Keratinocyte (primary cell): ENCODE measurements around the gene ITCH. TPM values are rescaled to one million over a fixed set of nuclear protein-coding genes. Genes with fewer than 3 reads are reported as not detected.
A peak's percentile ranks its signal among the peaks of the same experiment; 100 is the strongest.
"Not testable (repeated sequence)": the region's sequence is repeated elsewhere in the genome, so short reads cannot be mapped to it uniquely, and the experiment has no call there.

Experiments used
- DNase-seq: peaks from one replicate; pipeline ENCODE4 v3.0.0-alpha.2; 2011; ENCODE audit warnings: low read depth, missing footprints, low spot score
- FAIRE-seq: peaks from 2 replicates; lab custom pipeline; 2011; peaks lifted over from hg19 to GRCh38; lab: Jason Lieb, UNC
- H2AFZ ChIP-seq: 2 replicates; pipeline ENCODE4 v1.6.0; 2012; ENCODE audit warnings: low read length, control low read depth, inconsistent platforms; ENCODE audit not compliant: control insufficient read depth
- H3K27ac ChIP-seq: 2 replicates; pipeline ENCODE4 v1.5.1; 2011; ENCODE audit warnings: low read length; ENCODE audit not compliant: control insufficient read depth, insufficient read depth
- H3K27me3 ChIP-seq: 3 replicates; pipeline ENCODE4 v1.6.0; 2011; ENCODE audit warnings: low read length; ENCODE audit not compliant: control insufficient read depth, insufficient read depth; ENCODE audit errors: extremely low read depth
- H3K36me3 ChIP-seq, 2 experiments: 2 replicates in 1 of 2; 3 replicates in 1 of 2; pipeline ENCODE4 v1.5.1; 2011; ENCODE audit warnings: low read length in 2 of 2, mild to moderate bottlenecking in 1 of 2; ENCODE audit not compliant: control insufficient read depth in 2 of 2, insufficient read depth in 2 of 2; ENCODE audit errors: extremely low read depth in 1 of 2
- H3K4me1 ChIP-seq: 3 replicates; pipeline ENCODE4 v1.5.1; 2011; ENCODE audit warnings: low read length; ENCODE audit not compliant: control insufficient read depth, insufficient read depth; ENCODE audit errors: extremely low read depth
- H3K4me2 ChIP-seq: 3 replicates; pipeline ENCODE4 v1.6.0; 2011; ENCODE audit warnings: low read depth, low read length; ENCODE audit not compliant: control insufficient read depth, insufficient read depth; ENCODE audit errors: extremely low read depth
- H3K4me3 ChIP-seq, 3 experiments: fragments of 200-600 bp in 1 of 3; sonication (generic) in 1 of 3; 2 replicates in 2 of 3; 3 replicates in 1 of 3; pipeline ENCODE4 v1.5.1; 2011 to 2016; ENCODE audit warnings: low read length in 3 of 3, mild to moderate bottlenecking in 3 of 3, control low read depth in 2 of 3, inconsistent platforms in 1 of 3, low read depth in 1 of 3, mixed read lengths in 1 of 3, mixed run types in 1 of 3, moderate library complexity in 1 of 3; ENCODE audit not compliant: control insufficient read depth in 2 of 3, insufficient read depth in 2 of 3; ENCODE audit errors: extremely low read depth in 1 of 3
- H3K79me2 ChIP-seq: 2 replicates; pipeline ENCODE4 v1.6.0; 2012; ENCODE audit warnings: low read length; ENCODE audit not compliant: control insufficient read depth, insufficient read depth
- H3K9ac ChIP-seq: 3 replicates; pipeline ENCODE4 v1.6.0; 2011; ENCODE audit warnings: low read length; ENCODE audit not compliant: control insufficient read depth, insufficient read depth; ENCODE audit errors: extremely low read depth
- H3K9me1 ChIP-seq: 3 replicates; pipeline ENCODE4 v1.6.0; 2011; ENCODE audit warnings: low read length; ENCODE audit not compliant: control insufficient read depth, insufficient read depth; ENCODE audit errors: extremely low read depth
- H3K9me3 ChIP-seq: 2 replicates; pipeline ENCODE4 v1.5.1; 2012; ENCODE audit warnings: low read depth, low read length; ENCODE audit not compliant: control insufficient read depth
- H4K20me1 ChIP-seq: 3 replicates; pipeline ENCODE4 v1.6.0; 2011; ENCODE audit warnings: low read length; ENCODE audit not compliant: control insufficient read depth, insufficient read depth; ENCODE audit errors: extremely low read depth
- CTCF ChIP-seq, 3 experiments: IDR thresholded peaks in 1 of 3; conservative IDR thresholded peaks in 1 of 3; optimal IDR thresholded peaks in 1 of 3; 2 replicates in 2 of 3; 3 replicates in 1 of 3; pipeline versions ENCODE3 to v1.5.1; 2011; ENCODE audit warnings: low read length in 3 of 3, mild to moderate bottlenecking in 3 of 3, moderate library complexity in 2 of 3, control low read depth in 1 of 3, inconsistent platforms in 1 of 3; ENCODE audit not compliant: insufficient read depth in 2 of 3; ENCODE audit errors: extremely low read depth in 1 of 3
- EZH2 ChIP-seq: IDR thresholded peaks from one replicate; pipeline ENCODE4 v1.6.1; 2012; ENCODE audit warnings: inconsistent platforms, mild to moderate bottlenecking, low read length, moderate library complexity
- dilution Hi-C: fragments of 300-500 bp; cut with MboI; formaldehyde crosslinking; loops from one replicate; pipeline ENCODE4 v1.7.0; 2020; ENCODE audit warnings: low sequenced_read_pairs; ENCODE audit not compliant: extremely low pct_ligation_motif_present
- polyA plus RNA-seq, 5 experiments: library from polyadenylated mRNA; depleted of rRNA in 3 of 5; stranded (reverse) in 3 of 5; stranded (forward) in 1 of 5; unstranded in 1 of 5; fragments of >200 nt; gene quantifications; 1 replicate in 1 of 5; 2 replicates in 3 of 5; 3 replicates in 1 of 5; pipeline versions ENCODE4 v1.2.1 to v1.2.3, GENCODE V29; 2011 to 2012; ENCODE audit warnings: missing spikeins in 2 of 5, low read depth in 1 of 5, low replicate concordance in 1 of 5

Gene ITCH
- polyA plus RNA-seq, 1 donor (not counting 4 experiments of a cell fraction or from before 2014, with no cell fraction given): 42.5 TPM

- Histone ChIP-seq H3K4me3 (no peak overlapping the region), H3K9me3 (no peaks in the 10 kb centered on the region), H3K27me3 (no peaks in the 10 kb centered on the region), H3K4me1 (peaks cover 25% of the 10 kb centered on the region), H3K36me3 (peaks cover 20 to 27% of the 10 kb centered on the region in 2 experiments), H4K20me1 (no peaks in the 10 kb centered on the region), H3K79me2 (peaks cover 14% of the 10 kb centered on the region), H3K9ac (no peak overlapping the region), H3K27ac (peak overlapping the region; percentile 65), H2AFZ (no peak overlapping the region), H3K9me1 (no peaks in the 10 kb centered on the region), H3K4me2 (no peak overlapping the region)
- dilution Hi-C loops: no loop called here
- no peak for FAIRE-seq
- DNase-seq: no peak
- TF ChIP-seq CTCF (optimal IDR thresholded peaks at IDR 0.05 in 1 of 3, IDR thresholded peaks at IDR 0.05 in 1 of 3, conservative IDR thresholded peaks at IDR 0.05 in 1 of 3; ENCODE audit: extremely low read depth in 1 of 3, insufficient read depth in 2 of 3, low read length in 3 of 3): no peak
- TF ChIP-seq EZH2: no peak
Observed at GRCh38 chr20:34512266-34512954, 149.3 kb downstream of the ITCH start.

- Histone ChIP-seq H3K4me2 (no peak overlapping the region), H4K20me1 (no peaks in the 10 kb centered on the region), H3K9me3 (no peaks in the 10 kb centered on the region), H3K4me1 (peaks cover 25% of the 10 kb centered on the region), H2AFZ (no peak overlapping the region), H3K79me2 (peaks cover 20% of the 10 kb centered on the region), H3K27ac (peak overlapping the region; percentile 65), H3K9me1 (no peaks in the 10 kb centered on the region), H3K27me3 (no peaks in the 10 kb centered on the region), H3K4me3 (no peak overlapping the region), H3K36me3 (peaks cover 18 to 27% of the 10 kb centered on the region in 2 experiments), H3K9ac (no peak overlapping the region)
- FAIRE-seq (no peak), DNase-seq (no peak)
- dilution Hi-C loops: no loop called here
- TF ChIP-seq CTCF (optimal IDR thresholded peaks at IDR 0.05 in 1 of 3, IDR thresholded peaks at IDR 0.05 in 1 of 3, conservative IDR thresholded peaks at IDR 0.05 in 1 of 3; ENCODE audit: extremely low read depth in 1 of 3, insufficient read depth in 2 of 3, low read length in 3 of 3) (no peak), EZH2 (no peak)
Observed at GRCh38 chr20:34512955-34513419, 149.9 kb downstream of the ITCH start.

GRCh38 chr20:34514034-34514433 is 151.0 kb downstream of the ITCH start:
- H3K9me1 ChIP-seq, DNase-seq, H3K27me3 ChIP-seq, H4K20me1 ChIP-seq, H2AFZ ChIP-seq, dilution Hi-C loops, H3K9me3 ChIP-seq, FAIRE-seq: not testable (repeated sequence)
- Histone ChIP-seq H3K36me3 (peaks cover 16 to 21% of the 10 kb centered on the region in 2 experiments), H3K4me3 (peak overlapping the region in 1 of 3 experiments; percentile 98), H3K9ac (peak overlapping the region; percentile 96), H3K4me1 (peaks cover 25% of the 10 kb centered on the region), H3K4me2 (peak overlapping the region; percentile 88), H3K79me2 (peaks cover 27% of the 10 kb centered on the region), H3K27ac (peak overlapping the region; percentile 96)
